ENCODE data around the gene DOCK2.
A peak's percentile ranks its signal among the peaks of the same experiment; 100 is the strongest.
"Not testable (repeated sequence)": the region's sequence is repeated elsewhere in the genome, so short reads cannot be mapped to it uniquely, and the experiment has no call there.

Gene DOCK2

GRCh38 chr5:169637085-169637548, at the start of gene DOCK2:
Gene DOCK2, plus strand, starts transcription at chr5:169637275. Its CDS starts 52 bp downstream, at chr5:169637327.
- H3K27me3 Mint-ChIP-seq = peaks cover 0 to 2% of the 10 kb centered on the region in 2 donors
- peaks cover 10 to 13% of the 10 kb centered on the region in 2 donors for H3K9me3 Mint-ChIP-seq
- peaks cover 37 to 53% of the 10 kb centered on the region in 2 donors for H3K4me1 Mint-ChIP-seq
- peak within 1 kb of the TSS; percentile 99 for H3K27ac Mint-ChIP-seq
- peaks cover 41 to 47% of the 10 kb centered on the region in 2 donors for H3K36me3 Mint-ChIP-seq
- peak; percentile 81 for DNase-seq
- peak within 1 kb of the TSS; percentile 97 for H3K4me3 Mint-ChIP-seq
- peak; percentile 91 to 92 for ATAC-seq (replicated peaks)

GRCh38 chr5:169590602-169591001, 46.5 kb upstream of the DOCK2 start:
- Mint-ChIP-seq H3K27ac (no peak overlapping the region), H3K27me3 (no peaks in the 10 kb centered on the region), H3K36me3 (peaks cover 33 to 62% of the 10 kb centered on the region in 2 donors), H3K4me1 (peaks cover 7 to 15% of the 10 kb centered on the region in 2 donors), H3K9me3 (no peaks in the 10 kb centered on the region), H3K4me3 (no peak overlapping the region)
- DNase-seq (no peak), ATAC-seq (replicated peaks) (no peak)

- Mint-ChIP-seq H3K27me3 (no peaks in the 10 kb centered on the region), H3K27ac (no peak overlapping the region), H3K4me1 (peaks cover 2 to 5% of the 10 kb centered on the region in 2 donors), H3K9me3 (no peaks in the 10 kb centered on the region), H3K36me3 (peaks cover 33 to 54% of the 10 kb centered on the region in 2 donors), H3K4me3 (no peak overlapping the region)
- DNase-seq (no peak), ATAC-seq (replicated peaks) (no peak)
These were observed 45.4 kb upstream of the DOCK2 start for GRCh38 chr5:169591636-169592035.

GRCh38 chr5:169592937-169593650, 44.0 kb upstream of the DOCK2 start:
- H3K4me3 Mint-ChIP-seq = no peak overlapping the region
- no peaks in the 10 kb centered on the region for H3K9me3 Mint-ChIP-seq
- ATAC-seq (replicated peaks) (no peak), DNase-seq (no peak)
- H3K4me1 Mint-ChIP-seq = peaks cover 0 to 2% of the 10 kb centered on the region in 2 donors
- H3K36me3 Mint-ChIP-seq = peaks cover 36 to 53% of the 10 kb centered on the region in 2 donors
- H3K27me3 Mint-ChIP-seq = no peaks in the 10 kb centered on the region
- H3K27ac Mint-ChIP-seq = no peak overlapping the region

- H3K36me3 Mint-ChIP-seq = peaks cover 35 to 50% of the 10 kb centered on the region in 2 donors
- ATAC-seq (replicated peaks) (no peak), DNase-seq (no peak)
- H3K27me3 Mint-ChIP-seq = no peaks in the 10 kb centered on the region
- no peak overlapping the region for H3K4me3 Mint-ChIP-seq
- H3K9me3 Mint-ChIP-seq = no peaks in the 10 kb centered on the region
- H3K27ac Mint-ChIP-seq = no peak overlapping the region
- H3K4me1 Mint-ChIP-seq = no peaks in the 10 kb centered on the region
These were observed 41.8 kb upstream of the DOCK2 start for GRCh38 chr5:169595172-169595820.

- Mint-ChIP-seq H3K4me1 (no peaks in the 10 kb centered on the region), H3K27me3 (no peaks in the 10 kb centered on the region), H3K27ac (no peak overlapping the region), H3K36me3 (peaks cover 24 to 53% of the 10 kb centered on the region in 2 donors), H3K4me3 (no peak overlapping the region), H3K9me3 (no peaks in the 10 kb centered on the region)
- ATAC-seq (replicated peaks) (no peak), DNase-seq (no peak)
These were observed 37.6 kb upstream of the DOCK2 start for GRCh38 chr5:169599451-169599850.

- ATAC-seq (replicated peaks) = no peak
- Mint-ChIP-seq H3K4me1 (no peaks in the 10 kb centered on the region), H3K27ac (no peak overlapping the region)
These were observed 34.5 kb upstream of the DOCK2 start for GRCh38 chr5:169602535-169602934.

GRCh38 chr5:169606279-169606678, 30.8 kb upstream of the DOCK2 start:
- Mint-ChIP-seq H3K36me3 (peaks cover 18 to 32% of the 10 kb centered on the region in 2 donors), H3K27me3 (peaks cover 0 to 6% of the 10 kb centered on the region in 2 donors), H3K27ac (no peak overlapping the region), H3K4me1 (no peaks in the 10 kb centered on the region), H3K9me3 (peaks cover 5 to 7% of the 10 kb centered on the region in 2 donors), H3K4me3 (no peak overlapping the region)
- no peak for DNase-seq
- no peak for ATAC-seq (replicated peaks)

More at GRCh38 chr5:169602535-169602934, 34.5 kb upstream of the DOCK2 start:
- Mint-ChIP-seq H3K27me3 (no peaks in the 10 kb centered on the region), H3K4me3 (no peak overlapping the region), H3K9me3 (no peaks in the 10 kb centered on the region), H3K36me3 (peaks cover 33 to 55% of the 10 kb centered on the region in 2 donors)
- DNase-seq = no peak

- ATAC-seq (replicated peaks) (no peak), DNase-seq (no peak)
- Mint-ChIP-seq H3K9me3 (peaks cover 8 to 11% of the 10 kb centered on the region in 2 donors), H3K27me3 (peaks cover 2 to 18% of the 10 kb centered on the region in 2 donors), H3K4me1 (no peaks in the 10 kb centered on the region), H3K36me3 (peaks cover 13 to 27% of the 10 kb centered on the region in 2 donors), H3K27ac (no peak overlapping the region), H3K4me3 (no peak overlapping the region)
These were observed 29.2 kb upstream of the DOCK2 start for GRCh38 chr5:169607882-169608281.

GRCh38 chr5:169609716-169610115, 27.4 kb upstream of the DOCK2 start:
- H3K9me3 Mint-ChIP-seq = peaks cover 11 to 12% of the 10 kb centered on the region in 2 donors
- no peak overlapping the region for H3K4me3 Mint-ChIP-seq
- H3K36me3 Mint-ChIP-seq = peaks cover 12 to 20% of the 10 kb centered on the region in 2 donors
- DNase-seq (no peak), ATAC-seq (replicated peaks) (no peak)
- peaks cover 7 to 23% of the 10 kb centered on the region in 2 donors for H3K27me3 Mint-ChIP-seq
- no peak overlapping the region for H3K27ac Mint-ChIP-seq
- no peaks in the 10 kb centered on the region for H3K4me1 Mint-ChIP-seq

- Mint-ChIP-seq H3K27me3 (peaks cover 7 to 23% of the 10 kb centered on the region in 2 donors), H3K4me3 (no peak overlapping the region), H3K9me3 (peaks cover 11 to 12% of the 10 kb centered on the region in 2 donors), H3K27ac (no peak overlapping the region), H3K4me1 (no peaks in the 10 kb centered on the region), H3K36me3 (peaks cover 5 to 15% of the 10 kb centered on the region in 2 donors)
- ATAC-seq (replicated peaks) = no peak
- DNase-seq = no peak
These were observed 26.5 kb upstream of the DOCK2 start for GRCh38 chr5:169610606-169611005.

- no peak overlapping the region for H3K27ac Mint-ChIP-seq
- H3K27me3 Mint-ChIP-seq = peaks cover 15 to 22% of the 10 kb centered on the region in 2 donors
- peaks cover 10 to 13% of the 10 kb centered on the region in 2 donors for H3K9me3 Mint-ChIP-seq
- peaks cover 0 to 9% of the 10 kb centered on the region in 2 donors for H3K36me3 Mint-ChIP-seq
- no peaks in the 10 kb centered on the region for H3K4me1 Mint-ChIP-seq
- ATAC-seq (replicated peaks) (no peak), DNase-seq (no peak)
- H3K4me3 Mint-ChIP-seq = no peak overlapping the region
These were observed 21.5 kb upstream of the DOCK2 start for GRCh38 chr5:169615561-169615960.

GRCh38 chr5:169624307-169624706, 12.8 kb upstream of the DOCK2 start:
- ATAC-seq (replicated peaks); H3K27me3 Mint-ChIP-seq; H3K4me1 Mint-ChIP-seq; H3K4me3 Mint-ChIP-seq; H3K9me3 Mint-ChIP-seq; H3K27ac Mint-ChIP-seq; DNase-seq; H3K36me3 Mint-ChIP-seq: not testable (repeated sequence)

- Mint-ChIP-seq H3K4me3 (no peak overlapping the region), H3K27me3 (peaks cover 3 to 5% of the 10 kb centered on the region in 2 donors), H3K36me3 (no peaks in the 10 kb centered on the region), H3K9me3 (peaks cover 0 to 3% of the 10 kb centered on the region in 2 donors), H3K27ac (no peak overlapping the region), H3K4me1 (peaks cover 0 to 5% of the 10 kb centered on the region in 2 donors)
- DNase-seq (no peak), ATAC-seq (replicated peaks) (no peak)
These were observed 10.3 kb upstream of the DOCK2 start for GRCh38 chr5:169626779-169627178.
